WTC11 (cell line): ENCODE results near the gene LRMDA.

ENCODE experiments used
- CTCF ChIP-seq: fragments of 200-600 bp; IDR thresholded peaks from 2 replicates; pipeline ENCODE4 v1.8.0; 2022; ENCODE audit warnings: antibody characterized with exemption
- FOXJ3 ChIP-seq: sonication (generic); formaldehyde crosslinking; IDR thresholded peaks from 2 replicates; pipeline ENCODE4 v1.9.0; 2021; ENCODE audit warnings: missing genetic modification reagents, mild to moderate bottlenecking, borderline replicate concordance
- PRDM15 ChIP-seq: sonication (generic); formaldehyde crosslinking; IDR thresholded peaks from 2 replicates; pipeline ENCODE4 v1.8.0; 2022; ENCODE audit warnings: missing genetic modification reagents
- ZNF138 ChIP-seq: sonication (generic); formaldehyde crosslinking; conservative IDR thresholded peaks from 2 replicates; pipeline ENCODE4 v1.8.1; 2022; ENCODE audit warnings: mild to moderate bottlenecking, moderate library complexity, missing genetic modification reagents
- TF ChIP-seq, protein P1 (sequence below): sonication (generic); formaldehyde crosslinking; IDR thresholded peaks from 2 replicates; pipeline ENCODE4 v1.8.1; 2023; ENCODE audit warnings: mild to moderate bottlenecking, missing genetic modification reagents

DNA sequence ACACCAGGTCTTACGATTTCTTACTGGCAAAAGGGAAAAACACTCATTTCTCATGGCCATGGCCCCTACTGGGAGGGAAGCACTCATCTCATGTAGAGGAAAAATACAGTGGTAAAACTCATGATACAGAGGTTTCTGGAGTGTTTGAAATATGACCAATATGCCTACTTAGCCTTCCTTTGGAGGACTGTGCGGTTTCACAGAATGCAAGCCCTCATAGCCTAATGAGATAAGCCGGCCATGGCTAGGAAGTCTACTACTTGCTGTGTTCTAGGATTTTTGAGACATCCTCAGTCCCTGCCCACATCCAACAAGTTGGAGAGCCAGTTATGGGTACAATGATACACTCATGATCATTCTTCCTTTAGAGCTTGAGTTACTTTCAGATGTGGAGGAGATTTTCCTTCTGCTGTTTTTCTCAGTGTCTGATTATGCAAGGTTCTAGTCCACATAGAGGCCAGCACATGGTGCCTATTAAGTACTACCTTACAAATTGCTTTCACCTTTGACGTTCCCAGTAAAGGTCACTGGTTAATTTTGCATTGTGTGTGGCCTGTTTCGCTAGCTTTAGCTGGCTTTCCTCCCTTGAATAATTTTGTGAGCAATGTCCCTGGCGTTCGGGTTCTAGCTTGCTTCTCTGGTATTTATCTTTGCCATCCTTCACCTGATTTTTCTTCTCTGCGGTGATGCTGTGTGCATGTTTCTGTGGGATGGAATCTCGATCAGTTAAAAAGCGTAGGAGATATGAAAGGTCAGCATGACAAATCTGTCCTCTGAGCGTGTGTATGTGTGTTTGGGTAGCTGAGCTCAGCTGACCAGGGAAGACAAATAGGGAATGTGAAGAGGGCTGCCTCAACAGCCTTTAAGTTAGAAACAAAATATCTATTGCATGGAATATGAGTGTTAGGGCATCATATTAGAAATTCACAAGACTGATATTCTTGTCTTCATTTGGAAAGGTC is 295.4 kb downstream of the LRMDA start:
- no peak for TF ChIP-seq CTCF
- TF ChIP-seq, protein P1, sequence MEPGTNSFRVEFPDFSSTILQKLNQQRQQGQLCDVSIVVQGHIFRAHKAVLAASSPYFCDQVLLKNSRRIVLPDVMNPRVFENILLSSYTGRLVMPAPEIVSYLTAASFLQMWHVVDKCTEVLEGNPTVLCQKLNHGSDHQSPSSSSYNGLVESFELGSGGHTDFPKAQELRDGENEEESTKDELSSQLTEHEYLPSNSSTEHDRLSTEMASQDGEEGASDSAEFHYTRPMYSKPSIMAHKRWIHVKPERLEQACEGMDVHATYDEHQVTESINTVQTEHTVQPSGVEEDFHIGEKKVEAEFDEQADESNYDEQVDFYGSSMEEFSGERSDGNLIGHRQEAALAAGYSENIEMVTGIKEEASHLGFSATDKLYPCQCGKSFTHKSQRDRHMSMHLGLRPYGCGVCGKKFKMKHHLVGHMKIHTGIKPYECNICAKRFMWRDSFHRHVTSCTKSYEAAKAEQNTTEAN: no peak
- TF ChIP-seq ZNF138: no peak
- TF ChIP-seq FOXJ3 (CRISPR knock-in tag): no peak
- TF ChIP-seq PRDM15: no peak
